MG63 (cell line): ENCODE results near the gene PPM1H. TPM values are rescaled to one million over a fixed set of nuclear protein-coding genes. Genes with fewer than 3 reads are reported as not detected.
"Not testable (repeated sequence)": the region's sequence is repeated elsewhere in the genome, so short reads cannot be mapped to it uniquely, and the experiment has no call there.

Experiments used
- DNase-seq: peaks from one replicate; pipeline ENCODE4 v3.0.0-alpha.2; 2020
- H3K27me3 ChIP-seq: fragments of 250-450 bp; sonication (Bioruptor Pico); 2 replicates; pipeline ENCODE4 v1.5.1; 2020; ENCODE audit warnings: mild to moderate bottlenecking, moderate library complexity
- H3K36me3 ChIP-seq: fragments of 250-450 bp; sonication (Bioruptor Pico); 2 replicates; pipeline ENCODE4 v1.5.1; 2020; ENCODE audit warnings: mild to moderate bottlenecking, moderate library complexity
- H3K4me3 ChIP-seq: fragments of 250-450 bp; sonication (Bioruptor Pico); 2 replicates; pipeline ENCODE4 v1.5.1; 2020; ENCODE audit warnings: mild to moderate bottlenecking, moderate library complexity
- H3K9me3 ChIP-seq: fragments of 250-450 bp; sonication (Bioruptor Pico); 2 replicates; pipeline ENCODE4 v1.5.1; 2020; ENCODE audit warnings: mild to moderate bottlenecking, moderate library complexity
- total RNA-seq: library from RNA; depleted of rRNA; stranded (reverse); fragments of >200 nt; shearing (Covaris generic); gene quantifications from 2 replicates; pipeline ENCODE4 v1.2.3, GENCODE V29; 2014; ENCODE audit warnings: low replicate concordance; rRNA removed

PPM1H gene
- total RNA-seq: 3.6 and 4.0 TPM in 2 replicates

GRCh38 chr12:62934799-62935674 lies at the start of gene PPM1H:
TSS of gene PPM1H (minus strand) at chr12:62935150. CDS start at chr12:62934736, 414 bp downstream.
- no peaks in the 10 kb centered on the region for H3K36me3 ChIP-seq
- H3K9me3 ChIP-seq: no peaks in the 10 kb centered on the region
- no peaks in the 10 kb centered on the region for H3K27me3 ChIP-seq
- H3K4me3 ChIP-seq: peak within 1 kb of the TSS; percentile 67
- DNase-seq: peak; percentile 55

GRCh38 chr12:62983594-62983993 lies 48.6 kb upstream of the PPM1H start:
- Histone ChIP-seq H3K9me3 (no peaks in the 10 kb centered on the region), H3K4me3 (no peak overlapping the region), H3K27me3 (no peaks in the 10 kb centered on the region), H3K36me3 (no peaks in the 10 kb centered on the region)
- no peak for DNase-seq

- Histone ChIP-seq H3K9me3 (peaks cover 4% of the 10 kb centered on the region), H3K4me3 (no peak overlapping the region), H3K36me3 (no peaks in the 10 kb centered on the region), H3K27me3 (no peaks in the 10 kb centered on the region)
- DNase-seq: no peak
These were observed 43.8 kb upstream of the PPM1H start for GRCh38 chr12:62978768-62979167.

GRCh38 chr12:62977883-62978282 lies 42.9 kb upstream of the PPM1H start:
- H3K4me3 ChIP-seq: no peak overlapping the region
- H3K36me3 ChIP-seq: no peaks in the 10 kb centered on the region
- no peaks in the 10 kb centered on the region for H3K27me3 ChIP-seq
- DNase-seq: no peak
- H3K9me3 ChIP-seq: peaks cover 4% of the 10 kb centered on the region

- no peak overlapping the region for H3K4me3 ChIP-seq
- no peaks in the 10 kb centered on the region for H3K36me3 ChIP-seq
- no peaks in the 10 kb centered on the region for H3K27me3 ChIP-seq
- H3K9me3 ChIP-seq: peaks cover 4% of the 10 kb centered on the region
- DNase-seq: peak; percentile 9
These were observed 42.5 kb upstream of the PPM1H start for GRCh38 chr12:62977418-62977817.

- no peaks in the 10 kb centered on the region for H3K27me3 ChIP-seq
- no peak for DNase-seq
These were observed 41.2 kb upstream of the PPM1H start for GRCh38 chr12:62976110-62976662.

GRCh38 chr12:62971769-62972525 lies 37.0 kb upstream of the PPM1H start:
- H3K4me3 ChIP-seq: no peak overlapping the region
- no peak for DNase-seq
- no peaks in the 10 kb centered on the region for H3K27me3 ChIP-seq
- peaks cover 4% of the 10 kb centered on the region for H3K9me3 ChIP-seq
- H3K36me3 ChIP-seq: no peaks in the 10 kb centered on the region

More at GRCh38 chr12:62976110-62976662, 41.2 kb upstream of the PPM1H start:
- Histone ChIP-seq H3K9me3 (peaks cover 4% of the 10 kb centered on the region), H3K4me3 (no peak overlapping the region), H3K36me3 (no peaks in the 10 kb centered on the region)

GRCh38 chr12:62969695-62970094 lies 34.7 kb upstream of the PPM1H start:
- H3K27me3 ChIP-seq: no peaks in the 10 kb centered on the region
- no peaks in the 10 kb centered on the region for H3K36me3 ChIP-seq

GRCh38 chr12:62967701-62968100 lies 32.8 kb upstream of the PPM1H start:
- no peaks in the 10 kb centered on the region for H3K27me3 ChIP-seq
- no peaks in the 10 kb centered on the region for H3K9me3 ChIP-seq
- no peak overlapping the region for H3K4me3 ChIP-seq
- H3K36me3 ChIP-seq: no peaks in the 10 kb centered on the region
- no peak for DNase-seq

More at GRCh38 chr12:62969695-62970094, 34.7 kb upstream of the PPM1H start:
- DNase-seq: no peak
- H3K4me3 ChIP-seq: no peak overlapping the region
- peaks cover 2% of the 10 kb centered on the region for H3K9me3 ChIP-seq

- Histone ChIP-seq H3K4me3 (no peak overlapping the region), H3K36me3 (no peaks in the 10 kb centered on the region), H3K9me3 (no peaks in the 10 kb centered on the region), H3K27me3 (no peaks in the 10 kb centered on the region)
- no peak for DNase-seq
These were observed 32.1 kb upstream of the PPM1H start for GRCh38 chr12:62966990-62967506.

- DNase-seq, H3K36me3 ChIP-seq, H3K27me3 ChIP-seq, H3K4me3 ChIP-seq, H3K9me3 ChIP-seq: not testable (repeated sequence)
These were observed 31.6 kb upstream of the PPM1H start for GRCh38 chr12:62966446-62966989.

GRCh38 chr12:62965700-62966099 lies 30.8 kb upstream of the PPM1H start:
- H3K4me3 ChIP-seq, DNase-seq, H3K9me3 ChIP-seq, H3K27me3 ChIP-seq, H3K36me3 ChIP-seq: not testable (repeated sequence)

- not testable (repeated sequence) for H3K9me3 ChIP-seq, DNase-seq, H3K36me3 ChIP-seq, H3K4me3 ChIP-seq, H3K27me3 ChIP-seq
These were observed 30.3 kb upstream of the PPM1H start for GRCh38 chr12:62965242-62965641.

GRCh38 chr12:62963486-62964041 lies 28.6 kb upstream of the PPM1H start:
- no peak for DNase-seq
- no peaks in the 10 kb centered on the region for H3K36me3 ChIP-seq
- no peaks in the 10 kb centered on the region for H3K9me3 ChIP-seq
- no peaks in the 10 kb centered on the region for H3K27me3 ChIP-seq
- H3K4me3 ChIP-seq: no peak overlapping the region

GRCh38 chr12:62960324-62960723 lies 25.4 kb upstream of the PPM1H start:
- H3K27me3 ChIP-seq: no peaks in the 10 kb centered on the region
- no peaks in the 10 kb centered on the region for H3K9me3 ChIP-seq
- no peak for DNase-seq
- no peak overlapping the region for H3K4me3 ChIP-seq
- H3K36me3 ChIP-seq: no peaks in the 10 kb centered on the region

GRCh38 chr12:62959745-62960144 lies 24.8 kb upstream of the PPM1H start:
- H3K27me3 ChIP-seq: no peaks in the 10 kb centered on the region
- H3K4me3 ChIP-seq: no peak overlapping the region
- DNase-seq: no peak

More at GRCh38 chr12:62959745-62960144, 24.8 kb upstream of the PPM1H start:
- Histone ChIP-seq H3K36me3 (no peaks in the 10 kb centered on the region), H3K9me3 (no peaks in the 10 kb centered on the region)
